SW480 (cell line): ENCODE measurements around the gene CHMP4A.
"Not testable (repeated sequence)": the region's sequence is repeated elsewhere in the genome, so short reads cannot be mapped to it uniquely, and the experiment has no call there.

Experiments
- DNase-seq: peaks from one replicate; pipeline ENCODE4 v3.0.0-alpha.2; 2016; ENCODE audit warnings: low spot score

Gene CHMP4A

GRCh38 chr14:24246765-24247212 is 33.5 kb upstream of the CHMP4A start:
- DNase-seq: no peak

DNA sequence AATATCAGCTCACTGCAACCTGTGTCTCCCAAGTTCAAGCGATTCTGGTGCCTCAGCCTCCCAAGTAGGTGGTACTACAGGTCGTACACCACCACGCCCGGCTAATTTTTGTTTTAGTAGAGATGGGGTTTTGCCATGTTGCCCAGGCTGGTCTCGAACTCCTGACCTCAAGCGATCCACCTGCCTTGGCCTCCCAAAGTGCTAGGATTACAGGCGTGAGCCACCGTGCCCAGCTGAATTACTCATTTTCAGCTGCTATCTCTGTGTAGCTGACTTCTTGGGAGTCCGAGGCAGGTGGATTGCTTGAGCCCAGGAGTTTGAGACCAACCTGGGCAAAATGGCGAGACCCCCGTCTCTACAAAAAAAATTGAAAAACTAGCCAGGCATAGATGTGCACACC is 32.1 kb upstream of the CHMP4A start:
- DNase-seq: not testable (repeated sequence)

GRCh38 chr14:24243336-24243836 is 30.1 kb upstream of the CHMP4A start:
- peak; percentile 17 for DNase-seq

DNA sequence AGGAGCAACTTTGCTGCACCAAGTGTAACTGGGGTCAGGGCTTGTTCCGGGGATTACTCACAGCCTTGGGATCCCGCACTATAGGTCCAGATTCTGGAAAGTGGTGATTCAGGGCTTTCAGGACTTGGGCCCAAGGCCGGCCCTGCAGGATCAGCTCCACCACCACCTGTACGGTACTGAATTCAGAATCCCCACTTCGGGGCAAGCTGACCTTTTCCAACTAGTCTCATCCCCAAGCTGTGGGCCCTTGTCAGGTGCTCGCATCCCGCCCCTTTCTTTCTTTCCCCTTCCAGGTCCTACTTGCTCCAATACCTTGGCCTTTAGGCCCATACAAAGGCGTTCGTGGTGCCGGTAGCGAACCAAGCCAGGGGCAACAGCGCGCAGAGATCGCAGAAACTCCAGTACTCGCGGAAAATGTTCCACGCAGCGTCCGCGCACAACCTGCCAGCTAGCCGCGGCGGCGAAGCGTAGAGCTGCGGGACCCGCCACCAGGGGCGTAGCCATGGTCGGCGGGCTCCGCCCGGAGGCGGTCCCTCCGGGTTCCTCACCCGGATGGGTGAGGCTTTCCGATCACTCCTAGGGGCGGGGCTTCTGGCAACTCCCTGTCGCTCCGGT is 28.6 kb upstream of the CHMP4A start:
- DNase-seq: peak; percentile 93

GRCh38 chr14:24240110-24240918 is 27.0 kb upstream of the CHMP4A start:
- no peak for DNase-seq

DNA sequence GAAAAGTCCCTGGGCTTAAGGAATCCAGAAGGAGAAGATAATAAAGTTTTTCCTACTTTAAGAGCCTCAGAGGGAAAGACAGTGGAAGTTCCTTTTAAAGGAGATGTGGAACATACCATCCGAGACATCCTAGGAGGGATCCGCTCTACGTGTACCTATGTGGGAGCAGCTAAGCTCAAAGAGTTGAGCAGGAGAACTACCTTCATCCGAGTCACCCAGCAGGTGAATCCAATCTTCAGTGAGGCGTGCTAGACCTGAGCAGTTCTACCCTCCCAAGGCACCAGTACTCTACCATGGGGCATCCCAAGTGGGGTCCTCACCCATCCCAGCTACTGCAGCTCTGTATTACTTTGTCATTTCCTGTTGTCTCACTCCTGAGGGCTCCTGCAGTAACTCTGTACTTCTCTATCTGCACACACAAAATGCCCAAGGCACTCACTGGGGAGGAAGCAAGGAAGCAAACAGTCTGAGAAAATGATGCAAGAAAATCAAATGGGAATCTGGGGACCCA is 25.3 kb upstream of the CHMP4A start:
- DNase-seq: no peak

- peak; percentile 26 for DNase-seq
Measured at GRCh38 chr14:24238123-24238522, 24.8 kb upstream of the CHMP4A start.

DNA sequence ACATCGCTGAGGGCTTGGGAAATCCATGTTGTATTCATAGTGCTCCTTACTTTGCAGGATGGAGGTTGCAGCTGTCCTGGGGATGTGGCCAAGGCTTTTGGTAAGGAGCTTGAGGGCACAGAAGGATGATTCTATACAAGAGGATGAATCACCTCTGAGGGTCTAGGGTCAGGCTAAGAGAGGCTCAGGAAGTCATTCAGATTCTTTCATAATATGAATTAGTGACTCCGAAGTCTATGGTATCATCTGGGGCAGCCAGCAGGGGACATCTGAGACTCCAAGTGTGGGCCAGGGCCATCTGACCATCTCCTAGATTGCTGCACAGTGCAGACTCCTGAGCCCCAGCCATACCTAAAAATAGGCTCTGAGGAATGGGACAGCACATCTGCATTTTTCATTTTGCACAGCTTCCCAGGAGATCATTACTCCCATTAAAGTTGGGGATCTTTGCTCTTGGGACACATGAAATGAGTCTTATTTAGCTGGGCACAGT is 24.2 kb upstream of the CHMP4A start:
- DNase-seq: no peak

GRCh38 chr14:24236689-24237462 is 23.6 kb upstream of the CHMP4A start:
- DNase-seq: no peak

DNA sequence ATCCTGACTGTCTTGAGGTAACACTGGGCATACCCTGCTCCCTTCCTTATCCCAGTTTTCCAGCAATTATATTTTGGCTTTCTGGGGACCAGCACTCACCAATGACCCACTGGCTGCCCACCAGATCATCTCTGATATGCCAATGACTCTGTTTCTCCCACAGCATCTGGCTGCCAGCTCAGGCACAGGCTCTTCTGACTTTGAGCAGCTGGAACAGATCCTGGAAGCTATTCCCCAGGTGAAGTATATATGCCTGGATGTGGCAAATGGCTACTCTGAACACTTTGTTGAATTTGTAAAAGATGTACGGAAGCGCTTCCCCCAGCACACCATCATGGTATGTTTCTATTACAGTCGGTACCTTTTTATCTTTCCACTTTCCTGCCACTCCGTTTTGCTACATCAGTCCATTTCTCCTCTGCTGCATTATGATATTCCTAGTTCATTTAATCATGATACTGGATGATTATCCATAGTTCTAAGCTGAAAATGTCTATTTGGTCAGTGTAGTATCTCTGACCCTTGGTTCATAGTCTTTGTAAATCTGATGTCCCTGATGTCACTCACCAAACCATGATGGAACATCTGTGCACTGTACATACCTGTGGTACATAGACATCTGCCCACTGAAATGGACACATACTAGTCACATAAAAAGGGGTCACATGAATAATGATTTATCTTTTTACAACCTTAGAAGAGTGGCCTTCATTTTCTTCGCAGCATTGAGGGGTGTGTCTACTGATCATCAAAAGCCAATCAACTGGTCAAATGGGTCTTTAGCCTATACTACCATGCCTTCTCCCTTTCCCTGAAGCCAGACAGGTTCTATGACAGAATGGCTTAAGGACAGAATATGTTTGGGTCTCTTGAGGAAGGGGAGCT is 22.8 kb upstream of the CHMP4A start:
- DNase-seq: no peak

GRCh38 chr14:24234095-24235005 is 21.1 kb upstream of the CHMP4A start:
- DNase-seq: no peak

- no peak for DNase-seq
Measured at GRCh38 chr14:24233538-24233866, 20.2 kb upstream of the CHMP4A start.

DNA sequence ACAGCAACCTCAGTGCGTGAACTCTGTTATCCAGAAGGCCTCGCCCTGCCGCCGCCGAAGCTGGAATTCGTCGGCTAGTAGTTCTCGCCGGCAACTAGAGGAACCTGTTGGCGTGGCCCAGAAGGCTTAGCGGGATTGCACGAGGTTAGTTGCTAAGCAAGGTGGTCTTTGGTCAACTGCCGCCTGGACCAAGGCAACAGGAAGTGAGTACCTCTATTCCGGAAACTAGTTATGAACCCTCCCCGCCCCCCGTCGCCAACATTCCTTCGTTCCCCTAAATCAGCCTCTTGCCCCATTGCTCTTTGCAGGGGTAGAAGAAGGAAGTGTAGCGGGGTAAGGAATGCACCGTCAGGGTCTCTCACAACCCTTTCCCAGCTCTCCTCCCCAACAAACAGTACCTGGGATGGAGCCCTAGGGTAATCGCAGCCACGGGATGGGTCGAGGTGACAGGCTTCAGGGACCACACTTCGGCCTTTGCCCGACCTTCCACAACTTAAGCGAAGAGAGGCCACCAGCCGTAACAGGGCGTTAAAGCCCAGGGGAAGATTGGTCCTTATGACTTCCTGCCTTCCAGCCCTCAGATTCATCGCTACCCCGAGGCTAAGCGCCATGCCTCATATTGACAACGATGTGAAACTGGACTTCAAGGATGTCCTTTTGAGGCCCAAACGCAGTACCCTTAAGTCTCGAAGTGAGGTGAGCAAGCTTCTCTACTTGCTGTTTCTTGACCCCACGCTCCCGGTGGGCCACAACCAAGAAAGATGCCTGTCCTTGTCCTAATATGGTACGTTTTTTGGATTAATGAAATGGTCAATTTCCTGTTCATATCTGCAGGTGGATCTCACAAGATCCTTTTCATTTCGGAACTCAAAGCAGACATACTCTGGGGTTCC is 19.6 kb upstream of the CHMP4A start, which contains the start of gene GMPR2:
GMPR2 (plus strand) TSS at position 285 of the 893 bp plus-strand sequence; CDS start at position 610, 325 bp downstream.
- DNase-seq: peak; percentile 18

- DNase-seq: peak; percentile 87
Measured at GRCh38 chr14:24232121-24232644, 18.9 kb upstream of the CHMP4A start, which contains the start of gene NEDD8. NEDD8 (minus strand) TSS chr14:24232367; CDS start chr14:24232267, 100 bp downstream.

DNA sequence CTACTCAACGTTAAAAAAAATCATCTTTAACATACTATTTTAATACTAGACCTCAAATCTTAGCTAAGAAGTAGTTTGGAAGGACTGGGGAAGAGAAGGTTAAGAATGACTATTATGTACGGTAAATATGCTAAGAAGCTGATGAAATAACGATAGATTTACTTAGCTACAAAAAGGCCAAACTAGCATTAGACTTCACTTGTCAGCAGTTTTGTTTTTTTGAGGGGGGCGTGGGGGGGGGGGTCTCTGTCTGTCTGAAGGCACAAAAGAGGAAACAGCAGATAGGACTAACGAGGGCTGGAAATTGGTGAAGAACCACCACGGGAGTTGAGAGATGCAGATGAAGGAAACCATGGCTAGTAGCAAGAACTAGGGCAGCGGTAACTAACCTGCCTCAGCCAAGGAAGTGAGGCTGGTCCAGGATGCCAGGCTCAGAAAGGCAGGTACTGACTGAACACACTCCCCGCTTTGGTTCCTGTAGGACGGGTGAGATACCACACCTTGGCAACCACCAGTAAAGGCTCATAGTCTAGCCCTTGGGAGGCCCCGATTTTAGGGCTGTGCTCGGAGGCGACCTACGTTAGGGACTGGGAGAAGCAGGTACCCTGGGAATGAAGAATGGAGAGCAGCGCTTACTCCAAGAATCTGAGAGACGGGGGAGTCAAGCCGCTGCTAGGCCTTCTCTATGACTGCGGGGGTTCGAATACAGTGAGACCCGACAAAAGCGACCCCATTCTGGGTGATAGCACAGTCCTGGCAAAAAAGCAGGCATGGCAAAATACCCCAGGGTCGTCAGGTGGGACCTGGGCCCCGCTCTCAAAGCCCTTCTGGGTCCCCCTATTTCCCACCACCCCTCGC is 18.2 kb upstream of the CHMP4A start:
- DNase-seq: no peak

- no peak for DNase-seq
Measured at GRCh38 chr14:24228902-24229301, 15.6 kb upstream of the CHMP4A start.

DNA sequence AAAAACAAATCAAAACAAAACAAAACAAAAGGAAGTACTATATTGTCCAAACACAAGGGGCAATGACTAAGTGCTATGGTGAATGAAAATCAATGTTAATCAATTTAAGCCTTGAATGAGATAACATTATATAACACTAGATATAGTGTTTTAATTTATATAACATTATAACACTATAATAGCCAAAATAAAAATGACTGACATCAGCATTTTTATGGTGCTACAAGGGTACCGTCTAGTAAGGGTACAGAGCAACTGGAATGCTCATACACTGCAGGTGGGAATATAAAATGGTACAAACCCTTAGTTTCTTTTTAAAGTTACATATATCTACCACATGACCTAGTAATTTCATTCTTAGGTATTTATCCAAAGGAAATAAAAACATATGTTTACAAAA is 13.2 kb upstream of the CHMP4A start:
- DNase-seq: no peak

GRCh38 chr14:24224618-24225071 is 11.4 kb upstream of the CHMP4A start:
- no peak for DNase-seq
